ENCODE results near the gene MBD3L4.

- TF ChIP-seq POLR2AphosphoS5 (IDR thresholded peaks at IDR 0.05; ENCODE audit: low read depth, low read length) (no peak), SRF (IDR thresholded peaks at IDR 0.05; ENCODE audit: low read depth, low read length) (no peak), ATF3 (CRISPR knock-in tag; IDR thresholded peaks at IDR 0.05) (no peak), GZF1 (CRISPR knock-in tag; IDR thresholded peaks at IDR 0.05) (no peak), ZZZ3 (CRISPR knock-in tag; IDR thresholded peaks at IDR 0.05; ENCODE audit: borderline replicate concordance) (no peak), USF2 (IDR thresholded peaks at IDR 0.05; ENCODE audit: low read depth, low read length) (no peak), USF2 (CRISPR knock-in tag; IDR thresholded peaks at IDR 0.05; ENCODE audit: borderline replicate concordance) (no peak)
These were observed 32.6 kb upstream of the MBD3L4 start for GRCh38 chr19:7072541-7072940.
